Epithelial cell of proximal tubule (primary cell): ENCODE measurements around the gene KLHDC8A. TPM values are rescaled to one million over a fixed set of nuclear protein-coding genes. Genes with fewer than 3 reads are reported as not detected.

ENCODE experiments used
- DNase-seq: peaks from one replicate; pipeline ENCODE4 v3.0.0-alpha.2; 2011; ENCODE audit warnings: low read depth
- H3K4me3 ChIP-seq: 2 replicates; pipeline ENCODE4 v1.5.1; 2011; ENCODE audit warnings: low read depth, mild to moderate bottlenecking, low read length
- CTCF ChIP-seq: conservative IDR thresholded peaks from 2 replicates; pipeline ENCODE4 v1.5.1; 2012; ENCODE audit warnings: low read depth, mild to moderate bottlenecking, low read length
- total RNA-seq: library from RNA; depleted of rRNA; stranded (reverse); fragments of >200 nt; gene quantifications from 2 replicates; pipeline ENCODE4 v1.2.3, GENCODE V29; 2015

The KLHDC8A gene
- total RNA-seq, 1 donor from 2014 or later: 9.6 TPM

GRCh38 chr1:205312866-205313562 is 43.7 kb downstream of the KLHDC8A start:
- no peak for TF ChIP-seq CTCF
- H3K4me3 ChIP-seq: no peak overlapping the region
- no peak for DNase-seq

- no peak for DNase-seq
- no peak overlapping the region for H3K4me3 ChIP-seq
- no peak for TF ChIP-seq CTCF
These were observed 45.6 kb downstream of the KLHDC8A start for GRCh38 chr1:205310976-205311704.

- no peak for DNase-seq
- TF ChIP-seq CTCF: no peak
- H3K4me3 ChIP-seq: no peak overlapping the region
These were observed 47.0 kb downstream of the KLHDC8A start for GRCh38 chr1:205309741-205310140.

GRCh38 chr1:205306929-205307566 is 49.7 kb downstream of the KLHDC8A start:
- H3K4me3 ChIP-seq: no peak overlapping the region
- no peak for DNase-seq
- TF ChIP-seq CTCF: no peak

GRCh38 chr1:205304695-205305070 is 52.0 kb downstream of the KLHDC8A start:
- no peak overlapping the region for H3K4me3 ChIP-seq
- DNase-seq: no peak
- TF ChIP-seq CTCF: no peak

GRCh38 chr1:205304046-205304694 is 52.6 kb downstream of the KLHDC8A start:
- no peak overlapping the region for H3K4me3 ChIP-seq
- no peak for TF ChIP-seq CTCF
- DNase-seq: no peak
